Measurements from ENCODE around the gene ADGRV1.
"Not testable (repeated sequence)": the region's sequence is repeated elsewhere in the genome, so short reads cannot be mapped to it uniquely, and the experiment has no call there.

The ADGRV1 gene

GRCh38 chr5:90987726-90988125 lies 429.1 kb downstream of the ADGRV1 start:
- DNase-seq (ENCODE audit: low read depth, low spot score): no peak
- no peak overlapping the region for H3K4me3 ChIP-seq (ENCODE audit: low read length)

GRCh38 chr5:90991201-90991600 lies 432.6 kb downstream of the ADGRV1 start:
- H3K4me3 ChIP-seq (ENCODE audit: low read length): no peak overlapping the region
- no peak for DNase-seq (ENCODE audit: low read depth, low spot score)

GRCh38 chr5:90994796-90995195 lies 436.2 kb downstream of the ADGRV1 start:
- DNase-seq (ENCODE audit: low read depth, low spot score): no peak
- no peak overlapping the region for H3K4me3 ChIP-seq (ENCODE audit: low read length)

- no peak for DNase-seq (ENCODE audit: low read depth, low spot score)
- no peak overlapping the region for H3K4me3 ChIP-seq (ENCODE audit: low read length)
Observed at GRCh38 chr5:90996089-90996488, 437.5 kb downstream of the ADGRV1 start.

GRCh38 chr5:90997082-90997481 lies 438.5 kb downstream of the ADGRV1 start:
- no peak for DNase-seq (ENCODE audit: low read depth, low spot score)
- H3K4me3 ChIP-seq (ENCODE audit: low read length): no peak overlapping the region

GRCh38 chr5:91000743-91001142 lies 442.1 kb downstream of the ADGRV1 start:
- no peak overlapping the region for H3K4me3 ChIP-seq (ENCODE audit: low read length)

GRCh38 chr5:91006713-91007112 lies 448.1 kb downstream of the ADGRV1 start:
- no peak overlapping the region for H3K4me3 ChIP-seq (ENCODE audit: low read length)
- no peak for DNase-seq (ENCODE audit: low read depth, low spot score)

More at GRCh38 chr5:91000743-91001142, 442.1 kb downstream of the ADGRV1 start:
- DNase-seq (ENCODE audit: low read depth, low spot score): no peak

- no peak for DNase-seq (ENCODE audit: low read depth, low spot score)
- no peak overlapping the region for H3K4me3 ChIP-seq (ENCODE audit: low read length)
Observed at GRCh38 chr5:91007251-91007650, 448.7 kb downstream of the ADGRV1 start.

GRCh38 chr5:91007780-91008402 lies 449.3 kb downstream of the ADGRV1 start:
- no peak for DNase-seq (ENCODE audit: low read depth, low spot score)
- H3K4me3 ChIP-seq (ENCODE audit: low read length): no peak overlapping the region

- DNase-seq (ENCODE audit: low read depth, low spot score): no peak
- H3K4me3 ChIP-seq (ENCODE audit: low read length): no peak overlapping the region
Observed at GRCh38 chr5:91010090-91010489, 451.5 kb downstream of the ADGRV1 start.

GRCh38 chr5:91011029-91011428 lies 452.4 kb downstream of the ADGRV1 start:
- H3K4me3 ChIP-seq (ENCODE audit: low read length): no peak overlapping the region
- no peak for DNase-seq (ENCODE audit: low read depth, low spot score)

- not testable (repeated sequence) for H3K4me3 ChIP-seq (ENCODE audit: low read length); DNase-seq (ENCODE audit: low read depth, low spot score)
Observed at GRCh38 chr5:91012867-91013266, 454.3 kb downstream of the ADGRV1 start.

GRCh38 chr5:91016322-91016721 lies 457.7 kb downstream of the ADGRV1 start:
- DNase-seq (ENCODE audit: low read depth, low spot score): no peak
- H3K4me3 ChIP-seq (ENCODE audit: low read length): no peak overlapping the region

GRCh38 chr5:91016954-91017700 lies 458.5 kb downstream of the ADGRV1 start:
- DNase-seq (ENCODE audit: low read depth, low spot score): no peak
- no peak overlapping the region for H3K4me3 ChIP-seq (ENCODE audit: low read length)

- no peak for DNase-seq (ENCODE audit: low read depth, low spot score)
- H3K4me3 ChIP-seq (ENCODE audit: low read length): no peak overlapping the region
Observed at GRCh38 chr5:91018200-91018599, 459.6 kb downstream of the ADGRV1 start.

GRCh38 chr5:91018712-91019371 lies 460.2 kb downstream of the ADGRV1 start:
- DNase-seq (ENCODE audit: low read depth, low spot score): no peak
- no peak overlapping the region for H3K4me3 ChIP-seq (ENCODE audit: low read length)

GRCh38 chr5:91020065-91020800 lies 461.6 kb downstream of the ADGRV1 start:
- DNase-seq (ENCODE audit: low read depth, low spot score): no peak
- H3K4me3 ChIP-seq (ENCODE audit: low read length): no peak overlapping the region

- DNase-seq (ENCODE audit: low read depth, low spot score): no peak
- no peak overlapping the region for H3K4me3 ChIP-seq (ENCODE audit: low read length)
Observed at GRCh38 chr5:91022518-91022917, 463.9 kb downstream of the ADGRV1 start.

- no peak for DNase-seq (ENCODE audit: low read depth, low spot score)
- no peak overlapping the region for H3K4me3 ChIP-seq (ENCODE audit: low read length)
Observed at GRCh38 chr5:91024206-91024605, 465.6 kb downstream of the ADGRV1 start.

- no peak for DNase-seq (ENCODE audit: low read depth, low spot score)
- H3K4me3 ChIP-seq (ENCODE audit: low read length): no peak overlapping the region
Observed at GRCh38 chr5:91024727-91025126, 466.1 kb downstream of the ADGRV1 start.

Measured in Jurkat, Clone E6-1 (cell line).